ENCODE data around the gene TMEM163. TPM values are rescaled to one million over a fixed set of nuclear protein-coding genes. Genes with fewer than 3 reads are reported as not detected.

The TMEM163 gene
- polyA plus RNA-seq, 1 experiment: not detected

- Histone ChIP-seq H3K4me3 (ENCODE audit: low read depth, low read length) (no peak overlapping the region), H3K9me3 (ENCODE audit: control insufficient read depth, insufficient read depth, low read length) (no peaks in the 10 kb centered on the region), H3K27me3 (ENCODE audit: control insufficient read depth, insufficient read depth, low read length) (peaks cover 2% of the 10 kb centered on the region), H3K27ac (ENCODE audit: low read depth, low read length) (no peak overlapping the region)
- no peak for DNase-seq (ENCODE audit: low read depth, low spot score)
- no peak for TF ChIP-seq CTCF (IDR thresholded peaks at IDR 0.05; ENCODE audit: low read depth, low read length)
- ChIA-PET POLR2A (no interaction called here), CTCF (no interaction called here)
These were observed 37.6 kb downstream of the TMEM163 start for GRCh38 chr2:134681201-134681600.

GRCh38 chr2:134679745-134680144 lies 39.1 kb downstream of the TMEM163 start:
- POLR2A ChIA-PET: no interaction called here
- CTCF ChIA-PET: no interaction called here
- H3K27ac ChIP-seq (ENCODE audit: low read depth, low read length): no peak overlapping the region
- TF ChIP-seq CTCF (IDR thresholded peaks at IDR 0.05; ENCODE audit: low read depth, low read length): no peak
- no peak for DNase-seq (ENCODE audit: low read depth, low spot score)
- H3K27me3 ChIP-seq (ENCODE audit: control insufficient read depth, insufficient read depth, low read length): peaks cover 2% of the 10 kb centered on the region
- H3K4me3 ChIP-seq (ENCODE audit: low read depth, low read length): no peak overlapping the region
- H3K9me3 ChIP-seq (ENCODE audit: control insufficient read depth, insufficient read depth, low read length): no peaks in the 10 kb centered on the region

- no peak for DNase-seq (ENCODE audit: low read depth, low spot score)
- H3K4me3 ChIP-seq (ENCODE audit: low read depth, low read length): no peak overlapping the region
- H3K9me3 ChIP-seq (ENCODE audit: control insufficient read depth, insufficient read depth, low read length): no peaks in the 10 kb centered on the region
- CTCF ChIA-PET: no interaction called here
- no peak overlapping the region for H3K27ac ChIP-seq (ENCODE audit: low read depth, low read length)
- POLR2A ChIA-PET: no interaction called here
- H3K27me3 ChIP-seq (ENCODE audit: control insufficient read depth, insufficient read depth, low read length): peaks cover 2% of the 10 kb centered on the region
- TF ChIP-seq CTCF (IDR thresholded peaks at IDR 0.05; ENCODE audit: low read depth, low read length): no peak
These were observed 39.5 kb downstream of the TMEM163 start for GRCh38 chr2:134679294-134679693.

- ChIA-PET POLR2A (no interaction called here), CTCF (no interaction called here)
These were observed 40.7 kb downstream of the TMEM163 start for GRCh38 chr2:134677856-134678756.

More at GRCh38 chr2:134677856-134678756, 40.7 kb downstream of the TMEM163 start:
- Histone ChIP-seq H3K9me3 (ENCODE audit: control insufficient read depth, insufficient read depth, low read length) (no peaks in the 10 kb centered on the region), H3K27ac (ENCODE audit: low read depth, low read length) (no peak overlapping the region), H3K4me3 (ENCODE audit: low read depth, low read length) (no peak overlapping the region), H3K27me3 (ENCODE audit: control insufficient read depth, insufficient read depth, low read length) (peaks cover 2% of the 10 kb centered on the region)
- no peak for TF ChIP-seq CTCF (IDR thresholded peaks at IDR 0.05; ENCODE audit: low read depth, low read length)
- DNase-seq (ENCODE audit: low read depth, low spot score): no peak
